Nasal cavity respiratory epithelium epithelial cell of viscerocranial mucosa (primary cell): Measurements from ENCODE around the gene GSG1. TPM values are rescaled to one million over a fixed set of nuclear protein-coding genes. Genes with fewer than 3 reads are reported as not detected.

Experiments
- total RNA-seq: library from RNA; depleted of rRNA; stranded (reverse); fragments of >200 nt; gene quantifications from 2 replicates; pipeline ENCODE4 v1.2.3, GENCODE V29; 2014

Gene GSG1
- not detected in 2 replicates for total RNA-seq

GRCh38 chr12:13103391-13104033, at the start of gene GSG1:
GSG1 (minus strand) TSS chr12:13103667; CDS start chr12:13103512, 155 bp downstream.

GRCh38 chr12:13044002-13044905, 59.2 kb downstream of the GSG1 start, which contains the start of gene FAM234B:
FAM234B (plus strand) TSS chr12:13044381; CDS start chr12:13044404, 23 bp downstream.

Other genes starting within 250 kb of the GSG1 start
- 18.8 and 20.4 TPM in 2 replicates for gene GPRC5A, start 212.1 kb downstream of the GSG1 start, total RNA-seq
- gene GPRC5D, start 151.5 kb downstream of the GSG1 start, total RNA-seq = not detected in 2 replicates
- 5.5 and 20.9 TPM in 2 replicates for gene HEBP1, start 103.4 kb downstream of the GSG1 start, total RNA-seq
- 3.4 and 11.0 TPM in 2 replicates for gene FAM234B, start 59.3 kb downstream of the GSG1 start, total RNA-seq
- gene EMP1, start 93.1 kb upstream of the GSG1 start, total RNA-seq = 11.6 and 31.9 TPM in 2 replicates